Measurements from ENCODE around the gene ITSN2.
"Not testable (repeated sequence)": the region's sequence is repeated elsewhere in the genome, so short reads cannot be mapped to it uniquely, and the experiment has no call there.

Gene ITSN2

DNA sequence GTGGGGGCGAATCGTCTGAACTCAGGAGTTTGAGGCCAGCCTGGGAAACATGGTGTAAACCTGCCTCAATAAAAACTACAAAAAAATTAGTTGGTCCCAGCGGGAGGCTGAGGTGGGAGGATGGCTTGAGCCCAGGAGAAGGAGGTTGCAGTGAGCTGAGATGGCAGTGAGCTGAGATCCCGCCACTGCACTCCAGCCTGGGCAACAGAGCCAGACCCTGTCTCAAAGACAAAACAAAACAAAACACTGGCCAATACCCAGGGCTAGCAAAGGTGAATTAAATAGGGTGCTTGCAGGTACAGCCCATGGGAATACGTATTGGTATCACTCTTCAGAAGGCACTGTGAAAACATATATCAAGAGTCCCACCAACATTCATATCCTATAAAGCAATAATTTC, 7.0 kb downstream of the ITSN2 start:
- no peaks in the 10 kb centered on the region for H3K9me3 Mint-ChIP-seq
- no peak overlapping the region for H3K27ac Mint-ChIP-seq
- H3K4me3 Mint-ChIP-seq, result no peak overlapping the region
- H3K36me3 Mint-ChIP-seq (ENCODE audit: low read depth), result peaks cover 13% of the 10 kb centered on the region
- no peaks in the 10 kb centered on the region for H3K27me3 Mint-ChIP-seq (ENCODE audit: low read depth)
- H3K4me1 Mint-ChIP-seq (ENCODE audit: low read depth), result peaks cover 39% of the 10 kb centered on the region

DNA sequence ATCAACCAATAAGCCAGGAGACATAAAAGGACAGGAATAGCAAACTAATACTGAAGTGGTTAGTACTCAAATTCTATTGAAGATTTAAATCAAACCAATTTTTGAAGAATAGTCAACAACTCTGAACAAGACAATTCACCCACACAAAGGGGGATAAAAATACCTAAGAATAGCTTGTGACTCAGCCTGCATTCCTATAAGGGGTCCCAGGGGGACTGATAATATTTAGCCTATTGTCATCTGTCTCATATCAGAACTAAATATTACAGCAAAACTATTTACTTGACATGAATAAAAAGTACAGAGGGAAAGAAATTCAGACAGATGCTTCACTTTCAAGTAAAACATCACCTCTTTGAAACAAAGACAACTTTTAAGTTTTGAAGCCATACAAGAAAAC, 7.7 kb downstream of the ITSN2 start:
- no peak overlapping the region for H3K27ac Mint-ChIP-seq
- peaks cover 9% of the 10 kb centered on the region for H3K36me3 Mint-ChIP-seq (ENCODE audit: low read depth)
- H3K27me3 Mint-ChIP-seq (ENCODE audit: low read depth), result no peaks in the 10 kb centered on the region
- peaks cover 35% of the 10 kb centered on the region for H3K4me1 Mint-ChIP-seq (ENCODE audit: low read depth)
- no peak overlapping the region for H3K4me3 Mint-ChIP-seq
- no peaks in the 10 kb centered on the region for H3K9me3 Mint-ChIP-seq

DNA sequence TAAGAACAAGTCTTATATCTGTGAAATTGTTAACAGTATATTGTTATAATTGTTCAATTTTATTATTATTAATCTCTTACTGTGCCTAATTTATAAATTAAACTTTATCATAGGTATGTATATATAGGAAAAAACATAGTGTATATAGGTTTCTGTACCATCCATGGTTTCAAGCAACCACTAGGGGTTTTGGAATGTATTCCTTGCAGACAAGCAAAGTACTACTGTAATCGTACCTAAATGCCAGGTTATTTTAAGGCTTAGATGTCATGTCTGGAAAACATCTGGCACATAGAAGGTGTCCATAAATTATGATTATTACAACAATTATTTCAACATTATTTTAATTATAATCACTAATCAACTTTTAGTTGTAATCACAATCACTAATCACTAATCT, 8.4 kb downstream of the ITSN2 start:
- Mint-ChIP-seq H3K27ac (no peak overlapping the region), H3K9me3 (no peaks in the 10 kb centered on the region), H3K4me3 (no peak overlapping the region), H3K4me1 (ENCODE audit: low read depth) (peaks cover 32% of the 10 kb centered on the region), H3K36me3 (ENCODE audit: low read depth) (peaks cover 6% of the 10 kb centered on the region), H3K27me3 (ENCODE audit: low read depth) (no peaks in the 10 kb centered on the region)

DNA sequence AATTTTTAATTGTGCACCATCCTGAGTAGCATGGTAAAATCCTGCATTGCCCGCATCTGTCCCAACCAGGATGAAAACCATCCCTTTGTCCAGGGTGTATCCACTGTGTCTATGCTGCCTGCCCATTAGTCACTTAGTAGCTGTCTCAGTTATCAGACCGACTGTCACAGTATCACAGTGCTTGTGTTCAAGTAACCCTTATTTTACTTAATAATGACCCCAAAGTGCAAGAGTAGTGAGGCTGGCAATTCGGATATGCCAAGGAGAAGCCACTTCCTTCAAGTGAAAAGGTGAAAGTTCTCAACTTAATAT, 8.8 kb downstream of the ITSN2 start:
- Mint-ChIP-seq H3K4me3 (no peak overlapping the region), H3K9me3 (no peaks in the 10 kb centered on the region), H3K27ac (no peak overlapping the region), H3K27me3 (ENCODE audit: low read depth) (no peaks in the 10 kb centered on the region), H3K4me1 (ENCODE audit: low read depth) (peaks cover 30% of the 10 kb centered on the region), H3K36me3 (ENCODE audit: low read depth) (peaks cover 2% of the 10 kb centered on the region)

DNA sequence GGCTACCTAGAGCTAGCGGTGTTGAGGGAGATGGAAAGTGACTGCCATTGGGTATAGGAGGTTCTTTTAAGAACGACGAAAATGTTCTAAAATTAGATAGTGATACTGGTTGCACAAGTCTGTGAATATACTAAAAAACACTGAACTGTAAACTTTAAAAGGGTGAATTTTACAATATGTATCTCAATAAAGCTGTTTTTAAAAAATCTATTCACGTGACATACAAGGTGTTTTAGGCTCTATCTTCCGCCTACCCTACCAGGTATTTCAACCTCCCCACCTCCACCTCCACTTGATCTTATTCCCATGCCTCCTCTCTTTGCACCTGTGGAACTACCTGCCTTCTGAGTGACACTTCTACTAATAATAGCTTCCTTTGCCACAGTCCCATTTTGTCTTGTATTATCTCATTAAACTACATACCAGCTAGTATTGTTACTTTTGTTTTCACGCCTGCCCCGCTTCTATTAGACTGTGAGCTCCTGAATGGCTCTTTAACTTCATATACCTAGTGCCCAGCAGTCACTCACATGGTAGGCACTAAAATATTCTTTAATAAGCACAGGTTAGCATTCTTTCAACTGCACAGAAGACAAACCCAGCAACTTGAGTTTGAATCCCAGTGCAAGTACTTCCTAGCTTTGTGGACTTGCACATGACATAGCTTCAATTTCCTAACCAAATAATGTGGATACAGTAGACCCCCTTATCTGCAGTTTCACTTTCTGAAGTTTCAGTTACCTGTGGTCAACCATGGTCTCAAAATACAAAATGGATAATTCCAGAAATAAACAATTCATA, 9.3 kb downstream of the ITSN2 start:
- peaks cover 30% of the 10 kb centered on the region for H3K4me1 Mint-ChIP-seq (ENCODE audit: low read depth)
- H3K27ac Mint-ChIP-seq, result no peak overlapping the region
- no peaks in the 10 kb centered on the region for H3K9me3 Mint-ChIP-seq
- H3K27me3 Mint-ChIP-seq (ENCODE audit: low read depth), result no peaks in the 10 kb centered on the region
- H3K36me3 Mint-ChIP-seq (ENCODE audit: low read depth), result no peaks in the 10 kb centered on the region
- H3K4me3 Mint-ChIP-seq, result no peak overlapping the region

DNA sequence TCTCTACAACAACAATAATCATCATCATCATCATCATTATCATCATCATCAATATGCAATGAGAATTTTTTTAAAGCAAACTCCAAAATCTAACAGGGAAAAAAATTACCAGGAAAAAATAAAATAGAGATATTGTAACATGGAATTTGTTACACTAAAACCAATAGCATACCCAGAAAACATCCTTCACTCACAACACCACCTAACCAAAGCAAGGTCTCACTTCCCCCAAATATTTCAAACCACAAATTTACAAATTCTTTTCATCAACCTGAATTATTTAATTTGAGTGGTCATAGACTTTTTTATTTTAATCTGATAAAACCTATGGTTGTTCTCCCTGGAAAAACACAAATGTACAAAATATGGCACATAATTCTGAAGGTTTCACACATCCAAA, 11.2 kb downstream of the ITSN2 start:
- Mint-ChIP-seq H3K36me3 (ENCODE audit: low read depth) (no peaks in the 10 kb centered on the region), H3K27me3 (ENCODE audit: low read depth) (no peaks in the 10 kb centered on the region), H3K4me3 (no peak overlapping the region), H3K27ac (no peak overlapping the region), H3K4me1 (ENCODE audit: low read depth) (peaks cover 23% of the 10 kb centered on the region), H3K9me3 (no peaks in the 10 kb centered on the region)

DNA sequence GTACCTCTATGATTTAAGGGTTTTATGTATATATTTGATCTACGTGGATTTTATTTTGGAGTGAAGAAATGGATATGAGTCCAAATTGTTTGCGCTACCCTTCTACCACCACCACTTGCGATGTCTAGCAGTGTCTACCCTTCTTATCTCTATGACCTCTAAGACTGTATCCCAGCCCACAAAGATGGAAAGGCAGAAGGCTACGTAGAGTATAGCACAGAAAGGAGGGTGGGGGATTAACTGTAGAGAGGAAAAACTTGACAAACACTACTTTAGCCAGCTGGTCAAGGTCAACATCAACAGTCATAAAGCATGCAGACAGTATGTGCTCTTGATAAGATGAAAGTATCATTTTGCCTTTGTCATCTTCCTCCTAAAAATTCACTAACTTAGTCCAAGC, 14.4 kb downstream of the ITSN2 start:
- H3K36me3 Mint-ChIP-seq (ENCODE audit: low read depth), result no peaks in the 10 kb centered on the region
- no peaks in the 10 kb centered on the region for H3K27me3 Mint-ChIP-seq (ENCODE audit: low read depth)
- H3K27ac Mint-ChIP-seq, result no peak overlapping the region
- H3K4me1 Mint-ChIP-seq (ENCODE audit: low read depth), result peaks cover 15% of the 10 kb centered on the region
- no peak overlapping the region for H3K4me3 Mint-ChIP-seq
- no peaks in the 10 kb centered on the region for H3K9me3 Mint-ChIP-seq

DNA sequence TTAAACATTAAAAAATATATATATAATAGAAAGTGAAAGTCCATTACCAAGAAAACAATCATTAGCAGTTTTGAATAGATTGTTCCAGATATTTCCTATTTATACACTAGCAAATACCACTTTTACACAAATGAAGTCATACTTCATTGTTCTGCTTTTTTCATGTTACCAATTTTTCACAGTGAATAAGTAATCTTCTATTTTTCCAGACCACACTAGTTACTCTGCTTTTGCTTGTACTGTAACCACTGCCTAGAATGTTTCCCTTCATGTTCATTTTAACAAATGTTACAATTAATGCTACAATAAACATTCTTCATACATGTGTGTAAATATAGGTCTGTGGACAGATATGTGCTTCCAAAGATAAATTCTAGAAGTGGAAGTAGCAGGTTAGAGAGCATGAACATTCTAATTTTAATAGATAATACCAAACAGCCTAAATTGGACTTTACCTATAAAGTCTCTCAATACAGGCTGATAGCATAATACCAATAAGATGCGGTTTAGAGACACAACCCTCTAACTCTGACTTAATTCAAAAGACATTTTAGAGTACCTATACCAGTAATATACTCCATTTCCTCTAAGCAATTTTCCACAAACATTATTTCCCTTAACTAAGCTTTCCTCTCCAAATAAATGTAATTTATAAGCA, 17.0 kb downstream of the ITSN2 start:
- Mint-ChIP-seq H3K9me3 (no peaks in the 10 kb centered on the region), H3K4me1 (ENCODE audit: low read depth) (peaks cover 19% of the 10 kb centered on the region), H3K4me3 (no peak overlapping the region), H3K27ac (no peak overlapping the region), H3K27me3 (ENCODE audit: low read depth) (no peaks in the 10 kb centered on the region), H3K36me3 (ENCODE audit: low read depth) (peaks cover 2% of the 10 kb centered on the region)

DNA sequence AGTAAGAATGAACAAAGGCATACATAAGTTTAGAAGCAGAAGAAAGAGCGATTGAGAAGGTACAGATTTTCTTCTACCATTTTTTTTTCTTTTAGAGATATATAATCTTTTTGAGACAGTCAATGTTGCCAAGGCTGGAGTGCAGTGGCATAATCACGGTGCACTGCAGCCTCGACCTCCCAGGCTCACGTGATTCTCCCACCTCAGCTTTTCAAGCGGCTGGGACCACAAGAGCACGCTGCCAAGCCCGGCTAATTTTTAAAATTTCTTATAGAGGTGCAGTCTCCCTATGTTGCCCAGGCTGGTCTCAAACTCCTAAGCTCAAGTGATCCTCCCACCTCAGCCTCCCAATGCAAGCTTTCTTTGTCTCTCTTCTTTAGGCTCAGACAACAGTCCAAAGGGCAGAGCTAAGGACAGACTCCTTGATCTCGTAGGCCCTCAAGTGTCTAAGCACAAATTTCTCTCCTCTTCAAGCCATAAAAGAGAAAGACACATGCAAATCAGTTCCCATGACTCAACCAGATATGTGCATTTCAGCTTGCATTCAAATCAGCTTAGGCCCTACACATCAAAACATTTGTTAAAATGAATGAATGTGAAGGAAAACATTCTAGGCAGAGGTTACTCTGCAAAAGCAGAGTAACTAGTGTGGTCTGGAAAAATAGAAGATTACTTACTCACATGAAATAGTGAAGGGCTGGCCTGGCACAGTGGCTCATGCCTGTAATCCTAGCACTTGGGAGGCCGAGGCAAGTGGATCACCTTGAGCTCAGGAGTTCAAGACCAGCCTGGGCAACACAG, 18.0 kb downstream of the ITSN2 start:
- no peak overlapping the region for H3K4me3 Mint-ChIP-seq
- peaks cover 2% of the 10 kb centered on the region for H3K36me3 Mint-ChIP-seq (ENCODE audit: low read depth)
- H3K4me1 Mint-ChIP-seq (ENCODE audit: low read depth), result peaks cover 24% of the 10 kb centered on the region
- no peak overlapping the region for H3K27ac Mint-ChIP-seq
- H3K27me3 Mint-ChIP-seq (ENCODE audit: low read depth), result no peaks in the 10 kb centered on the region
- H3K9me3 Mint-ChIP-seq, result no peaks in the 10 kb centered on the region

DNA sequence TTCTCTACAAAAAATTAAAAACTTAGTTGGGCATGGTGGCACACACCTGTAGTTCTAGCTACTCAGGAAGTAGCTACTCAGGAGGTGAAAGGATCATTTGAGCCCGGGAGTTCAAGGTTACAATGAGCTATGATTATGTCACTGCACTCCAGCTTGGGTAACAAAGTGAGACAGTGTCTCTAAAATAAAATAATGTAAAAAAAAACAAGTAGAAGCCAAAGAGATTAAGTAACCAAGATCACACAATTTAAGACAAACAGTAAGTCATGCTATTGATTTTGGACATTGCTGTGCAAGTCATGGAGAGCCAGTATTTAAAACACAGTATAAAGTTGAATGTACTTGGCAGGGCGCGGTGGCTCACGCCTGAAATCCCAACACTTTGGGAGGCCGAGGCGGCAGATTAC, 20.5 kb downstream of the ITSN2 start:
- H3K9me3 Mint-ChIP-seq, result no peaks in the 10 kb centered on the region
- H3K4me3 Mint-ChIP-seq, result no peak overlapping the region
- no peak overlapping the region for H3K27ac Mint-ChIP-seq
- peaks cover 28% of the 10 kb centered on the region for H3K4me1 Mint-ChIP-seq (ENCODE audit: low read depth)
- no peaks in the 10 kb centered on the region for H3K27me3 Mint-ChIP-seq (ENCODE audit: low read depth)
- H3K36me3 Mint-ChIP-seq (ENCODE audit: low read depth), result peaks cover 2% of the 10 kb centered on the region

DNA sequence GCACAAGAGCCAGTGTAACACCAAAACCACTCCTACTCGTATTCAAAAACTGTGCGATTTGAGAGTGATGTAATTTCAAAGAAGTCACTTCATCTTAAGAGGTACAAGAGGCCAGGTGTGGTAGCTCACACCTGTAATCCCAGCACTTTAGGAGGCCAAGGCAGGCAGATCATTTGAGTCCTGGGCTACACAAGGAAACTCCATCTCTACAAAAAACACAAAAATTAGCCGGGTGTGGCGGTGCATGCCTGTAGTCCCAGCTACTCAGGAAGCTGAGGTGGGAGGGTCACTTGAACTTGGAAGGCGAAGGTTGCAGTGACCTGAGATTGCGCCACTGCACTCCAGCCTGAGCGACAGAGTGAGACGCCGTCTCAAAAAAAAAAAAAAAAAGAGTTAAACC, 21.2 kb downstream of the ITSN2 start:
- H3K4me1 Mint-ChIP-seq (ENCODE audit: low read depth), result peaks cover 28% of the 10 kb centered on the region
- not testable (repeated sequence) for H3K27ac Mint-ChIP-seq; H3K36me3 Mint-ChIP-seq (ENCODE audit: low read depth); H3K4me3 Mint-ChIP-seq; H3K27me3 Mint-ChIP-seq (ENCODE audit: low read depth); H3K9me3 Mint-ChIP-seq

DNA sequence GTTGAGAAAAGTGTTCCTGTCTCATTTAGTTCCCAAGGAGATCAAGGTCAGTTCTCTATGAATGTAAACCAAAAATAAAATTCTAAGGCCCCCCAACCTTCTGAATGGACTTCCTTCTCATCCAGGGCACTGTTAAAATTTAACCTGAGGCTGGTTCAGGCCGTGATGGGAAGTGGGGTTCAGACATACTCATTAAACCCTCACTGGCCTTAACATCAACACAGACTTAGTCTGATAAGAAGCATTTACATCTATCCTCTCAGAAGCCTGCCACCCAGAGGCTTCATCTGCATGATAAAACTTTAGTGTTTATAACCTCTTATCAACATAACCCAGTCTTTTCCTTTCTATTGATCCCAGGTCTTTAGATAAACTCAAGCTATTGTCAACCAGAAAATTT, 22.4 kb downstream of the ITSN2 start:
- no peaks in the 10 kb centered on the region for H3K27me3 Mint-ChIP-seq (ENCODE audit: low read depth)
- H3K9me3 Mint-ChIP-seq, result no peaks in the 10 kb centered on the region
- no peak overlapping the region for H3K27ac Mint-ChIP-seq
- no peak overlapping the region for H3K4me3 Mint-ChIP-seq
- peaks cover 2% of the 10 kb centered on the region for H3K36me3 Mint-ChIP-seq (ENCODE audit: low read depth)
- peaks cover 28% of the 10 kb centered on the region for H3K4me1 Mint-ChIP-seq (ENCODE audit: low read depth)

DNA sequence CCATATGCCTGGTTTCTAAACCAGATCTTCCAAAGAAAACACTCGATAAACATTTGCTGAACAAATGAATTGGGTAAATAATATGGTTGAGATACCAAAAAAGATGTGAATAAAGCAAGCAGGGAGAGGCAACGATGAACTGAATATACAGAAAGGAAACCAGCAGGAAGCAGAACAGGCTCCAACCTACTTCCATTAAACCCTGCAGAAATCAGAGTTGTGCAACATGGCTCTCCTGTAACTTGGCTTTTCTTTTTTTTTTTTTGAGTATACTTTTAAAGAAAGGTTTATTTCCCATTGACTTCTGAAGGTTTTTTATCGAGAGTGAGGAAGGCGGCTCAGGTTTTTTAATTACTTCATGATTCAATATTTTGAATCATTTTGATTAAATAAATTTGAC, 23.5 kb downstream of the ITSN2 start:
- no peaks in the 10 kb centered on the region for H3K27me3 Mint-ChIP-seq (ENCODE audit: low read depth)
- no peak overlapping the region for H3K27ac Mint-ChIP-seq
- no peaks in the 10 kb centered on the region for H3K9me3 Mint-ChIP-seq
- peaks cover 24% of the 10 kb centered on the region for H3K4me1 Mint-ChIP-seq (ENCODE audit: low read depth)
- no peak overlapping the region for H3K4me3 Mint-ChIP-seq
- peaks cover 2% of the 10 kb centered on the region for H3K36me3 Mint-ChIP-seq (ENCODE audit: low read depth)

DNA sequence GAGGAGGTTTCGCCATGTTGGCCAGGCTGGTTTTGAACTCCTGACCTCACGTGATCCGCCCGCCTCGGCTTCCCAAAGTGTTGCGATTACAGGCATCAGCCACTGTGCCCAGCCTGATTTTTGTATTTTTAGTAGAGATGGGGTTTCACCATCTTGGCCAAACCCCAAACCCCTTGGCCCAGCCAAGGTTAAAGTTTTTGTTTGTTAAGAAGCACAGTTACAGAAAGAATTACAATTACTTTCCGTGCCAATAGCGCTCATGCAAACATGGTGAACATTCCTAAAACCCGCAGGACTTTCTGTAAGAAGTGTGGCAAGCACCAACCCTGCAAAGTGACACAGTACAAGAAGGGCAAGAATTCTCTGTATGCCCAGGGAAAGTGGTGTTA, 26.1 kb downstream of the ITSN2 start:
- Mint-ChIP-seq H3K4me1 (ENCODE audit: low read depth) (peaks cover 22% of the 10 kb centered on the region), H3K9me3 (no peaks in the 10 kb centered on the region), H3K27me3 (ENCODE audit: low read depth) (no peaks in the 10 kb centered on the region), H3K36me3 (ENCODE audit: low read depth) (peaks cover 3% of the 10 kb centered on the region), H3K4me3 (no peak overlapping the region), H3K27ac (no peak overlapping the region)
